Subcutaneous abdominal adipose tissue (tissue), 5 donors: Measurements from ENCODE around the gene ZNF628.
A peak's percentile ranks its signal among the peaks of the same experiment; 100 is the strongest.

Experiments used
- H3K27ac ChIP-seq: one replicate; pipeline ENCODE4 v1.7.0; 2013; ENCODE audit warnings: low read depth, mild to moderate bottlenecking, inconsistent platforms, low read length, moderate library complexity
- H3K27me3 ChIP-seq, 5 donors: one replicate each; pipeline ENCODE4 v1.7.0; 2013; ENCODE audit warnings: low read length in 5 of 5, inconsistent platforms in 1 of 5; ENCODE audit not compliant: control insufficient read depth in 5 of 5, insufficient read depth in 4 of 5
- H3K36me3 ChIP-seq, 5 donors: one replicate each; pipeline ENCODE4 v1.7.0; 2013; ENCODE audit warnings: low read length in 5 of 5; ENCODE audit not compliant: control insufficient read depth in 5 of 5, insufficient read depth in 5 of 5
- H3K4me1 ChIP-seq, 5 donors: one replicate each; pipeline ENCODE4 v1.7.0; 2013; ENCODE audit warnings: low read length in 5 of 5, mild to moderate bottlenecking in 3 of 5, moderate library complexity in 1 of 5; ENCODE audit not compliant: control insufficient read depth in 5 of 5, insufficient read depth in 5 of 5
- H3K4me3 ChIP-seq, 5 donors: one replicate each; pipeline ENCODE4 v1.7.0; 2013; ENCODE audit warnings: low read length in 5 of 5, low read depth in 1 of 5
- H3K9ac ChIP-seq, 5 donors: one replicate each; pipeline ENCODE4 v1.7.0; 2013; ENCODE audit warnings: low read length in 5 of 5, mild to moderate bottlenecking in 4 of 5, moderate library complexity in 3 of 5
- H3K9me3 ChIP-seq, 5 donors: one replicate each; pipeline ENCODE4 v1.7.0; 2013; ENCODE audit warnings: low read length in 5 of 5; ENCODE audit not compliant: control insufficient read depth in 5 of 5
- donor health status: healthy.
- donor health status: healthy.
- donor health status: healthy.
- donor health status: healthy.
- donor health status: healthy.

The ZNF628 gene

GRCh38 chr19:55476100-55476775 is at the start of gene ZNF628:
ZNF628 (plus strand) TSS chr19:55476617; CDS start chr19:55479911, 3,294 bp downstream.
- peaks cover 0 to 29% (median 22%) of the 10 kb centered on the region in 5 donors for H3K4me1 ChIP-seq
- no peaks in the 10 kb centered on the region for H3K9me3 ChIP-seq
- peak within 1 kb of the TSS in 4 of 5 donors; percentile 59 to 72 (median 70) for H3K9ac ChIP-seq
- peak within 1 kb of the TSS; percentile 76 for H3K27ac ChIP-seq
- H3K4me3 ChIP-seq = peak within 1 kb of the TSS; percentile 63 to 91 (median 72)
- H3K27me3 ChIP-seq = peaks cover 0 to 5% (median 0%) of the 10 kb centered on the region in 5 donors
- H3K36me3 ChIP-seq = peaks cover 0 to 5% (median under 1%) of the 10 kb centered on the region in 5 donors

GRCh38 chr19:55431183-55431582 is 45.2 kb upstream of the ZNF628 start:
- no peaks in the 10 kb centered on the region for H3K9me3 ChIP-seq
- H3K4me3 ChIP-seq = no peak overlapping the region
- no peak overlapping the region for H3K27ac ChIP-seq
- H3K36me3 ChIP-seq = no peaks in the 10 kb centered on the region
- peaks cover 47 to 60% (median 56%) of the 10 kb centered on the region in 5 donors for H3K27me3 ChIP-seq
- H3K4me1 ChIP-seq = no peaks in the 10 kb centered on the region
- H3K9ac ChIP-seq = no peak overlapping the region

- H3K9me3 ChIP-seq = no peaks in the 10 kb centered on the region
- peaks cover 43 to 62% (median 58%) of the 10 kb centered on the region in 5 donors for H3K27me3 ChIP-seq
- H3K36me3 ChIP-seq = no peaks in the 10 kb centered on the region
- no peaks in the 10 kb centered on the region for H3K4me1 ChIP-seq
- H3K9ac ChIP-seq = no peak overlapping the region
- H3K4me3 ChIP-seq = no peak overlapping the region
- no peak overlapping the region for H3K27ac ChIP-seq
Observed at GRCh38 chr19:55432241-55432959, 44.0 kb upstream of the ZNF628 start.

GRCh38 chr19:55433292-55433691 is 43.1 kb upstream of the ZNF628 start:
- Histone ChIP-seq H3K27me3 (peaks cover 43 to 67% (median 64%) of the 10 kb centered on the region in 5 donors), H3K4me1 (no peaks in the 10 kb centered on the region), H3K4me3 (no peak overlapping the region)

GRCh38 chr19:55434356-55434919 is 42.0 kb upstream of the ZNF628 start:
- Histone ChIP-seq H3K9ac (no peak overlapping the region), H3K27ac (no peak overlapping the region), H3K9me3 (peaks cover 0 to 4% (median 0%) of the 10 kb centered on the region in 5 donors), H3K27me3 (peaks cover 45 to 72% (median 64%) of the 10 kb centered on the region in 5 donors), H3K4me3 (no peak overlapping the region), H3K4me1 (no peaks in the 10 kb centered on the region), H3K36me3 (no peaks in the 10 kb centered on the region)

More at GRCh38 chr19:55433292-55433691, 43.1 kb upstream of the ZNF628 start:
- no peaks in the 10 kb centered on the region for H3K36me3 ChIP-seq
- no peak overlapping the region for H3K9ac ChIP-seq
- H3K27ac ChIP-seq = no peak overlapping the region
- H3K9me3 ChIP-seq = no peaks in the 10 kb centered on the region

- peaks cover 44 to 72% (median 61%) of the 10 kb centered on the region in 5 donors for H3K27me3 ChIP-seq
Observed at GRCh38 chr19:55435020-55435419, 41.4 kb upstream of the ZNF628 start.

GRCh38 chr19:55436847-55437246 is 39.6 kb upstream of the ZNF628 start:
- Histone ChIP-seq H3K27me3 (peaks cover 46 to 72% (median 67%) of the 10 kb centered on the region in 5 donors), H3K36me3 (no peaks in the 10 kb centered on the region)

More at GRCh38 chr19:55435020-55435419, 41.4 kb upstream of the ZNF628 start:
- Histone ChIP-seq H3K9me3 (peaks cover 0 to 4% (median 0%) of the 10 kb centered on the region in 5 donors), H3K27ac (no peak overlapping the region), H3K36me3 (no peaks in the 10 kb centered on the region), H3K4me3 (no peak overlapping the region), H3K4me1 (peaks cover 0 to under 1% (median 0%) of the 10 kb centered on the region in 5 donors), H3K9ac (no peak overlapping the region)

GRCh38 chr19:55437410-55437809 is 39.0 kb upstream of the ZNF628 start:
- Histone ChIP-seq H3K4me3 (no peak overlapping the region), H3K4me1 (peaks cover 0 to 20% (median 6%) of the 10 kb centered on the region in 5 donors), H3K36me3 (no peaks in the 10 kb centered on the region), H3K27ac (no peak overlapping the region), H3K9me3 (peaks cover 0 to 4% (median 0%) of the 10 kb centered on the region in 5 donors), H3K27me3 (peaks cover 43 to 69% (median 64%) of the 10 kb centered on the region in 5 donors), H3K9ac (no peak overlapping the region)

More at GRCh38 chr19:55436847-55437246, 39.6 kb upstream of the ZNF628 start:
- Histone ChIP-seq H3K27ac (no peak overlapping the region), H3K4me3 (no peak overlapping the region), H3K4me1 (peaks cover 0 to 19% (median 6%) of the 10 kb centered on the region in 5 donors), H3K9ac (no peak overlapping the region), H3K9me3 (peaks cover 0 to 4% (median 0%) of the 10 kb centered on the region in 5 donors)

GRCh38 chr19:55439052-55439451 is 37.4 kb upstream of the ZNF628 start:
- Histone ChIP-seq H3K4me3 (no peak overlapping the region), H3K9me3 (peaks cover 0 to 4% (median 0%) of the 10 kb centered on the region in 5 donors), H3K4me1 (peaks cover 0 to 20% (median 6%) of the 10 kb centered on the region in 5 donors), H3K9ac (no peak overlapping the region), H3K27ac (no peak overlapping the region), H3K27me3 (peaks cover 32 to 62% (median 55%) of the 10 kb centered on the region in 5 donors), H3K36me3 (no peaks in the 10 kb centered on the region)
